Activated naive CD8-positive, alpha-beta T cell treated with anti-CD3 and anti-CD28 coated beads, Interleukin-2, amount 10 ng/mL, durations not matched to agents 7 days and 5 days (primary cell): ENCODE data around the gene RAB4B. TPM values are rescaled to one million over a fixed set of nuclear protein-coding genes. Genes with fewer than 3 reads are reported as not detected.
"Not testable (repeated sequence)": the region's sequence is repeated elsewhere in the genome, so short reads cannot be mapped to it uniquely, and the experiment has no call there.

Source experiments
- ATAC-seq: fragments of 150-1000 bp; cut with Tn5 transposase; one replicate; pipeline ENCODE4 v1.10.0; 2021; ENCODE audit warnings: low read depth, moderate library complexity
- POLR2A ChIA-PET: fragments of 350-600 bp; sonication (Branson Sonifier 250); formaldehyde crosslinking; loops from one replicate; lab custom pipeline; 2021; ENCODE audit warnings: antibody characterized with exemption; lab: Charles Lee
- DNase-seq: peaks from one replicate; pipeline ENCODE4 v3.0.0; 2021
- H3K27ac Mint-ChIP-seq: one replicate; pipeline ENCODE4 v1.8.0; 2022; ENCODE audit warnings: mild to moderate bottlenecking, mixed read lengths
- H3K27me3 Mint-ChIP-seq: one replicate; pipeline ENCODE4 v1.8.0; 2022; ENCODE audit warnings: mild to moderate bottlenecking, moderate library complexity, mixed read lengths
- H3K36me3 Mint-ChIP-seq: one replicate; pipeline ENCODE4 v1.8.0; 2021; ENCODE audit warnings: mild to moderate bottlenecking, mixed read lengths
- H3K4me1 Mint-ChIP-seq: one replicate; pipeline ENCODE4 v1.8.0; 2021; ENCODE audit warnings: mixed read lengths
- H3K4me3 Mint-ChIP-seq: one replicate; pipeline ENCODE4 v1.8.0; 2022; ENCODE audit warnings: mild to moderate bottlenecking, moderate library complexity, mixed read lengths
- H3K9me3 Mint-ChIP-seq: one replicate; pipeline ENCODE4 v1.8.0; 2021; ENCODE audit warnings: mixed read lengths
- total RNA-seq, 2 experiments: library from RNA; stranded (reverse); gene quantifications; one replicate each; pipeline ENCODE4 v1.2.3, GENCODE V29; 2021

Gene RAB4B
- total RNA-seq, 2 experiments from 2014 or later = 53.1 to 57.7 TPM

DNA sequence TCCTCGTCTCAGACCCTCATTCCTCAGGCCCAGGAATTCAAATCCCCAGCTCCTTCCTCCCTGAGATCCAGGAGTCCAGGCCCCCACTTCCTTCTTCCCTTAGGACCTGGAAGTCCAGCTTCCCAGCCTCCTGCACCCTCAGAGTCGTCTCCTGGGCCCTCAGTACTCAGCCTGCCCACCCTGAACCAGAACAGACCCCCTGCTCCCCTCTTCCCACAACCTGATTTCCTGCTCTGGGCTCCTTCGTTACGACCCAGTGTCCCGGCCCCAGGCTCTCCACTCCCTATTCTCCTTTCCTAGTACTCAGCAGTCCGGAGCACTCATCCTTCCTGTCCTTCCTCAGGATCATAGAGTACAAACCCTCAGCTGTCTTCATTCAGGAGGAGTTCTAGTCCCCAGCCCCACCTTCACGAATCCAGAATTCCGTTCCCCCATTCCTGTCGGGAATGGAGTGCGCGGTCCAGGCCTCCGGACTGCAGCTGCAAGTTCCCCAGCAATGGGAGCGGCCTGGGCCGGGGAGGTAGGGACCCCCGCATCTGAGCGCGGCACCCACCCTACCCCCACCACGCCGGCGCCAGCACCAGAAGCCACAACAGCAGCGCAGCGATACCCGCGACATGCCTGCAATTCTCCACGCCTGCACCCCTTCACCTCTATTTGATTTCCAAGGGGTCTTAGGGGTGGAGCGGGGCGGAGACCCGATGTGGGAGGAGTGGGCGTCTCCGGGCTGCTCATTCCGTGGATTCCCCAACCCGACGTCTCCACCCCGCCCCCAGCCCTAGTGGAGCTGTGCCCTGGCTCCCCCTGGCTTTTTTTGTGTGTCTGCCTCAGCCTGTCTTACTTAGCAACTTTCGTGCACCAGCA, 33.7 kb downstream of the RAB4B start:
- ATAC-seq (no peak), DNase-seq (peak; percentile 44)
- H3K36me3 Mint-ChIP-seq = peaks cover 11% of the 10 kb centered on the region
- peak overlapping the region; percentile 94 for H3K4me3 Mint-ChIP-seq
- peak overlapping the region; percentile 72 for H3K27ac Mint-ChIP-seq
- peaks cover 20% of the 10 kb centered on the region for H3K27me3 Mint-ChIP-seq
- peaks cover 31% of the 10 kb centered on the region for H3K4me1 Mint-ChIP-seq
- POLR2A ChIA-PET = no interaction called here
- H3K9me3 Mint-ChIP-seq = no peaks in the 10 kb centered on the region

DNA sequence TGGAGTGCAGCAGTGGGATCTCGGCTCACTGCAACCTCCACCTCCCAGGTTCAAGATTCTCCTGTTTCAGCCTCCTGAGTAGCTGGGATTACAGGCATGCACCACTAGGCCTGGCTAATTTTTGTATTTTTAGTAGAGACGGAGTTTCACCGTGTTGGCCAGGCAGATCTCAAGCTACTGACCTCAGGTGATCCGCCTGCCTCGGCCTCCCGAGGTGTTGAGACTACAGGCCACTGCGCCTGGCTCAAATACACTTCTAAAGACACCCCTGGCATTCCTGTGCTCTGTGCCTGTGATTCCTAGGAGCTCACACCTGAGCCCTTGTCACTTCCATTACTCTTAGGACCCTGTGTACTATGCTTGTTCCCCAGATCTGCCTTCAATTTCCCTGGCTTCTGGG, 34.5 kb downstream of the RAB4B start:
- H3K4me3 Mint-ChIP-seq = peak overlapping the region; percentile 94
- H3K36me3 Mint-ChIP-seq, POLR2A ChIA-PET, H3K9me3 Mint-ChIP-seq, ATAC-seq, DNase-seq: not testable (repeated sequence)
- H3K4me1 Mint-ChIP-seq = peaks cover 24% of the 10 kb centered on the region
- H3K27ac Mint-ChIP-seq = peak overlapping the region; percentile 69
- peaks cover 22% of the 10 kb centered on the region for H3K27me3 Mint-ChIP-seq

DNA sequence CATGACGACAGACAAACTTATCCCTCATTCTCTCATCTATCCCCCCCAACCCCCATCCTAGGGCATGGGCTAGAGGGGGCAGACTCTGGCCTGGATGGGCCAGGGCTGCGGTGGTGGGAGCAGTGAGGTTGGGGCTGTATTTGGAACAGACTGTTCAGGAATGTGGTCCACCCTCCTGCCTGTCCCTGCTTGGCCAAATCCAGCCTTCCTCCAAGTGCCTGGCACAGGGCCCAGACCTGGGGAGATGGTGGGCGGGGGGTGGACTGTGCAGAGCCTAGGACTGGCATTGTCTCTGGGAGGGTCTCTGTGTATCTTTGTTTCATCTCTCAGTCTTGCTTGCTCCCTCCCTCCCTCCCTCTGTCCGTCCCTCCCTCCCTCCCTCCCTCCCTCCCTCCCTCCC, 35.1 kb downstream of the RAB4B start:
- no peak overlapping the region for H3K4me3 Mint-ChIP-seq
- no peaks in the 10 kb centered on the region for H3K9me3 Mint-ChIP-seq
- POLR2A ChIA-PET = no interaction called here
- no peak for ATAC-seq
- peaks cover 24% of the 10 kb centered on the region for H3K27me3 Mint-ChIP-seq
- peaks cover 3% of the 10 kb centered on the region for H3K36me3 Mint-ChIP-seq
- H3K27ac Mint-ChIP-seq = peak overlapping the region; percentile 69
- peaks cover 24% of the 10 kb centered on the region for H3K4me1 Mint-ChIP-seq
- no peak for DNase-seq

DNA sequence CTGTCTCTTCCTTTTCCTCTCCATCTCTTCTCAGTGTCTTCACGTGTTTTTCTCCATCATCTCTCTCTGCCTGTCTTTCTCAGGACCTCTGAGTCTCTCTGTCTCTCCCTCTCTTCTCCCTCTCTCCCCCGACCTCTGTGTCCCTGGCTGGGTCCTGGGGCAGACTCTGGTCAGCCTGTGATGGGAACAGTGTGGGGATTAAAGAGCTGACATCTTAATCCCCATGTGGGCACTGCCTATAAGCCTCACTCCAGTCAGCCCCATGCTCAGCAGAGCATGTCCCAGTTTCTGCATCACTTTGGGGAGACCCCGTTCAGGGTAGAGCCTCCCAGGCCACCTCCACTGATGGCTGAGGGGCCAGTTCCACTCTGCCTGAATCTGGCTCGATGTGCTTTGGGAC, 37.2 kb downstream of the RAB4B start:
- peaks cover 3% of the 10 kb centered on the region for H3K36me3 Mint-ChIP-seq
- H3K4me3 Mint-ChIP-seq = no peak overlapping the region
- peak; percentile 23 for DNase-seq
- H3K4me1 Mint-ChIP-seq = peaks cover 29% of the 10 kb centered on the region
- H3K27ac Mint-ChIP-seq = no peak overlapping the region
- no peak for ATAC-seq
- no peaks in the 10 kb centered on the region for H3K9me3 Mint-ChIP-seq
- POLR2A ChIA-PET = interaction anchor here (0.7 kb wide), 1 partner anchor 37 kb away, joined by 3 read pairs; the partner anchor contains the start of gene RAB4B
- H3K27me3 Mint-ChIP-seq = peaks cover 24% of the 10 kb centered on the region

GRCh38 chr19:40818480-40819399, 40.7 kb downstream of the RAB4B start:
- H3K9me3 Mint-ChIP-seq, H3K36me3 Mint-ChIP-seq: not testable (repeated sequence)
- H3K27me3 Mint-ChIP-seq = peaks cover 12% of the 10 kb centered on the region
- DNase-seq = peak; percentile 74
- ATAC-seq = peak; percentile 95
- peaks cover 18% of the 10 kb centered on the region for H3K4me1 Mint-ChIP-seq
- H3K4me3 Mint-ChIP-seq = peak overlapping the region; percentile 89
- POLR2A ChIA-PET = interaction anchor here (0.6 to 1.8 kb wide), 6 partner anchors 12 to 180 kb away, joined by 3 to 6 read pairs (median 4); no protein-coding TSS in a partner anchor
- peak overlapping the region; percentile 84 for H3K27ac Mint-ChIP-seq

GRCh38 chr19:40819479-40820234, 41.6 kb downstream of the RAB4B start:
- H3K27me3 Mint-ChIP-seq, ATAC-seq, H3K36me3 Mint-ChIP-seq, H3K9me3 Mint-ChIP-seq, H3K4me3 Mint-ChIP-seq: not testable (repeated sequence)
- Mint-ChIP-seq H3K4me1 (peaks cover 18% of the 10 kb centered on the region), H3K27ac (peak overlapping the region; percentile 17)
- peak; percentile 60 for DNase-seq
- POLR2A ChIA-PET = interaction anchor here (0.6 to 1.8 kb wide), 4 partner anchors 13 to 181 kb away, joined by 3 to 6 read pairs (median 3); no protein-coding TSS in a partner anchor

GRCh38 chr19:40822161-40822560, 44.1 kb downstream of the RAB4B start:
- ATAC-seq (no peak), DNase-seq (peak; percentile 20)
- Mint-ChIP-seq H3K36me3 (peaks cover 9% of the 10 kb centered on the region), H3K27ac (no peak overlapping the region), H3K27me3 (peaks cover 2% of the 10 kb centered on the region), H3K4me3 (no peak overlapping the region), H3K4me1 (peaks cover 30% of the 10 kb centered on the region), H3K9me3 (peaks cover 2% of the 10 kb centered on the region)
- POLR2A ChIA-PET = no interaction called here

GRCh38 chr19:40822704-40823553, 44.9 kb downstream of the RAB4B start:
- DNase-seq, H3K4me3 Mint-ChIP-seq, H3K27me3 Mint-ChIP-seq, H3K9me3 Mint-ChIP-seq, ATAC-seq: not testable (repeated sequence)
- POLR2A ChIA-PET = interaction anchor here (0.7 kb wide), 1 partner anchor 466 kb away, joined by 4 read pairs; no protein-coding TSS in a partner anchor
- peaks cover 12% of the 10 kb centered on the region for H3K36me3 Mint-ChIP-seq
- H3K4me1 Mint-ChIP-seq = peaks cover 30% of the 10 kb centered on the region
- H3K27ac Mint-ChIP-seq = peak overlapping the region; percentile 14

GRCh38 chr19:40824916-40825315, 46.9 kb downstream of the RAB4B start:
- H3K27ac Mint-ChIP-seq, DNase-seq, H3K27me3 Mint-ChIP-seq, H3K4me3 Mint-ChIP-seq, ATAC-seq, H3K9me3 Mint-ChIP-seq, POLR2A ChIA-PET: not testable (repeated sequence)
- Mint-ChIP-seq H3K36me3 (peaks cover 15% of the 10 kb centered on the region), H3K4me1 (peaks cover 17% of the 10 kb centered on the region)

- Mint-ChIP-seq H3K36me3 (peaks cover 15% of the 10 kb centered on the region), H3K4me1 (peaks cover 17% of the 10 kb centered on the region)
- H3K9me3 Mint-ChIP-seq, ATAC-seq, DNase-seq, H3K4me3 Mint-ChIP-seq, H3K27ac Mint-ChIP-seq, H3K27me3 Mint-ChIP-seq, POLR2A ChIA-PET: not testable (repeated sequence)
Observed at GRCh38 chr19:40825460-40826095, 47.5 kb downstream of the RAB4B start.

GRCh38 chr19:40826312-40826698, 48.3 kb downstream of the RAB4B start:
- Mint-ChIP-seq H3K27ac (peak overlapping the region; percentile 75), H3K4me3 (peak overlapping the region; percentile 18), H3K4me1 (peaks cover 17% of the 10 kb centered on the region), H3K36me3 (peaks cover 15% of the 10 kb centered on the region)
- H3K9me3 Mint-ChIP-seq, H3K27me3 Mint-ChIP-seq, POLR2A ChIA-PET, DNase-seq, ATAC-seq: not testable (repeated sequence)
